KMS-11 (cell line): Measurements from ENCODE around the gene HDAC11.

Source experiments
- H2AFZ ChIP-seq: fragments of 200-600 bp; sonication (generic); 2 replicates; pipeline ENCODE4 v1.6.1; 2016; ENCODE audit warnings: antibody characterized with exemption, mixed run types, low read depth
- H3K27ac ChIP-seq: fragments of 200-600 bp; sonication (generic); 2 replicates; pipeline ENCODE4 v1.6.1; 2016; ENCODE audit warnings: mild to moderate bottlenecking, mixed run types
- H3K27me3 ChIP-seq: fragments of 200-600 bp; sonication (generic); 2 replicates; pipeline ENCODE4 v1.6.1; 2017; ENCODE audit warnings: mild to moderate bottlenecking, low read depth, mixed run types, moderate library complexity; ENCODE audit not compliant: insufficient read depth
- H3K36me3 ChIP-seq: fragments of 200-600 bp; sonication (generic); 2 replicates; pipeline ENCODE4 v1.6.1; 2017; ENCODE audit warnings: mild to moderate bottlenecking, mixed run types; ENCODE audit not compliant: insufficient read depth
- H3K4me1 ChIP-seq: fragments of 200-600 bp; sonication (generic); 2 replicates; pipeline ENCODE4 v1.6.1; 2016; ENCODE audit warnings: mild to moderate bottlenecking, low read depth, mixed run types; ENCODE audit not compliant: poor library complexity, severe bottlenecking
- H3K4me2 ChIP-seq: fragments of 200-600 bp; sonication (generic); 2 replicates; pipeline ENCODE4 v1.7.0; 2016; ENCODE audit warnings: mild to moderate bottlenecking, mixed run types
- H3K4me3 ChIP-seq: fragments of 200-600 bp; sonication (generic); IDR thresholded peaks from 2 replicates; pipeline ENCODE4 v1.6.1; 2017; ENCODE audit warnings: low read depth, low read length, mixed read lengths; ENCODE audit not compliant: insufficient read depth
- H3K79me2 ChIP-seq: fragments of 200-600 bp; sonication (generic); 2 replicates; pipeline ENCODE4 v1.6.1; 2016; ENCODE audit warnings: low read depth, mixed run types; ENCODE audit not compliant: insufficient read depth
- H3K9ac ChIP-seq: fragments of 200-600 bp; sonication (generic); 2 replicates; pipeline ENCODE4 v1.6.1; 2016; ENCODE audit warnings: mild to moderate bottlenecking, mixed run types
- H4K20me1 ChIP-seq: fragments of 200-600 bp; sonication (generic); 2 replicates; pipeline ENCODE4 v1.6.1; 2016; ENCODE audit warnings: mild to moderate bottlenecking, mixed run types; ENCODE audit not compliant: insufficient read depth
- CTCF ChIP-seq: fragments of 200-600 bp; sonication (generic); conservative IDR thresholded peaks from 2 replicates; pipeline ENCODE4 v1.6.1; 2017; ENCODE audit warnings: low read depth, mild to moderate bottlenecking, antibody characterized with exemption, low read length, moderate library complexity, mixed read lengths

The HDAC11 gene

GRCh38 chr3:13509816-13510192 is 29.7 kb downstream of the HDAC11 start:
- Histone ChIP-seq H3K36me3 (no peaks in the 10 kb centered on the region), H3K9ac (no peak overlapping the region), H4K20me1 (no peaks in the 10 kb centered on the region), H3K27ac (no peak overlapping the region), H3K79me2 (no peaks in the 10 kb centered on the region), H2AFZ (no peak overlapping the region), H3K4me2 (no peak overlapping the region), H3K4me3 (no peak overlapping the region), H3K27me3 (peaks cover 8% of the 10 kb centered on the region; the same call in 1 of the 2 replicates), H3K4me1 (no peaks in the 10 kb centered on the region)
- TF ChIP-seq CTCF = no peak

GRCh38 chr3:13512451-13512850 is 32.3 kb downstream of the HDAC11 start:
- H3K9ac ChIP-seq = no peak overlapping the region

GRCh38 chr3:13513051-13513912 is 33.2 kb downstream of the HDAC11 start:
- no peak overlapping the region for H2AFZ ChIP-seq
- TF ChIP-seq CTCF = no peak

More at GRCh38 chr3:13512451-13512850, 32.3 kb downstream of the HDAC11 start:
- Histone ChIP-seq H3K4me2 (no peak overlapping the region), H3K4me3 (no peak overlapping the region), H2AFZ (no peak overlapping the region), H3K27ac (no peak overlapping the region), H3K36me3 (no peaks in the 10 kb centered on the region), H4K20me1 (no peaks in the 10 kb centered on the region), H3K4me1 (no peaks in the 10 kb centered on the region), H3K27me3 (peaks cover 13% of the 10 kb centered on the region; the same call in 1 of the 2 replicates), H3K79me2 (no peaks in the 10 kb centered on the region)
- no peak for TF ChIP-seq CTCF

GRCh38 chr3:13513913-13514517 is 33.9 kb downstream of the HDAC11 start:
- no peak overlapping the region for H3K9ac ChIP-seq
- no peaks in the 10 kb centered on the region for H3K4me1 ChIP-seq
- H3K79me2 ChIP-seq = no peaks in the 10 kb centered on the region
- H4K20me1 ChIP-seq = no peaks in the 10 kb centered on the region
- H3K36me3 ChIP-seq = no peaks in the 10 kb centered on the region
- H3K4me2 ChIP-seq = no peak overlapping the region
- H3K27ac ChIP-seq = no peak overlapping the region
- H3K4me3 ChIP-seq = no peak overlapping the region
- H2AFZ ChIP-seq = no peak overlapping the region
- no peak for TF ChIP-seq CTCF
- peaks cover 13% of the 10 kb centered on the region; the same call in 1 of the 2 replicates for H3K27me3 ChIP-seq

More at GRCh38 chr3:13513051-13513912, 33.2 kb downstream of the HDAC11 start:
- H3K4me1 ChIP-seq = no peaks in the 10 kb centered on the region
- no peaks in the 10 kb centered on the region for H3K36me3 ChIP-seq
- H3K27ac ChIP-seq = no peak overlapping the region
- no peaks in the 10 kb centered on the region for H4K20me1 ChIP-seq
- H3K27me3 ChIP-seq = peaks cover 13% of the 10 kb centered on the region; the same call in 1 of the 2 replicates
- no peak overlapping the region for H3K9ac ChIP-seq
- no peaks in the 10 kb centered on the region for H3K79me2 ChIP-seq
- H3K4me2 ChIP-seq = no peak overlapping the region
- no peak overlapping the region for H3K4me3 ChIP-seq
